Stimulated activated CD4-positive, alpha-beta T cell treated with anti-CD3 and anti-CD28 coated beads, Interleukin-15, amount 100 ng/mL, for 1 hour (primary cell): ENCODE results near the gene DGLUCY.
"Not testable (repeated sequence)": the region's sequence is repeated elsewhere in the genome, so short reads cannot be mapped to it uniquely, and the experiment has no call there.

Source experiments
- DNase-seq, 2 donors: peaks; one replicate each; pipeline ENCODE4 v3.0.0-alpha.2; 2020; ENCODE audit warnings: low read depth in 1 of 2, low spot score in 1 of 2

DGLUCY gene, protein sequence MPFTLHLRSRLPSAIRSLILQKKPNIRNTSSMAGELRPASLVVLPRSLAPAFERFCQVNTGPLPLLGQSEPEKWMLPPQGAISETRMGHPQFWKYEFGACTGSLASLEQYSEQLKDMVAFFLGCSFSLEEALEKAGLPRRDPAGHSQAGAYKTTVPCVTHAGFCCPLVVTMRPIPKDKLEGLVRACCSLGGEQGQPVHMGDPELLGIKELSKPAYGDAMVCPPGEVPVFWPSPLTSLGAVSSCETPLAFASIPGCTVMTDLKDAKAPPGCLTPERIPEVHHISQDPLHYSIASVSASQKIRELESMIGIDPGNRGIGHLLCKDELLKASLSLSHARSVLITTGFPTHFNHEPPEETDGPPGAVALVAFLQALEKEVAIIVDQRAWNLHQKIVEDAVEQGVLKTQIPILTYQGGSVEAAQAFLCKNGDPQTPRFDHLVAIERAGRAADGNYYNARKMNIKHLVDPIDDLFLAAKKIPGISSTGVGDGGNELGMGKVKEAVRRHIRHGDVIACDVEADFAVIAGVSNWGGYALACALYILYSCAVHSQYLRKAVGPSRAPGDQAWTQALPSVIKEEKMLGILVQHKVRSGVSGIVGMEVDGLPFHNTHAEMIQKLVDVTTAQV

DNA sequence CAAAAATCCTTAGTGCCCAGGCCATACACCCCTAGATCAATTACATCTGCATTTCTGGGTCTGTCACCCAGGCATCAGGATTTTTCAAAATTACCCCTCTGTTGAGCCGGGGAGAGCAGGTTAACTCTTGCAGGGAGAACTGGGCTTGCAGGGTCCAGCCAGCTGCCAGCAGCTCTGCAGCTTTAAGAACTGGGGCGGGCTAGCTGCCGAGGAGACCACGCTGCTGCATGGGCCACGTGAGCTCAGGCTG lies at the start of gene DGLUCY:
Gene DGLUCY, plus strand, starts transcription at position 245 of the 250 bp plus-strand sequence. CDS start 46,222 bp downstream, outside the sequence.
- no peak for DNase-seq

- no peak for DNase-seq
Observed at GRCh38 chr14:91065266-91065665, 48.6 kb upstream of the DGLUCY start.

GRCh38 chr14:91067186-91067585 lies 46.7 kb upstream of the DGLUCY start:
- no peak for DNase-seq

DNA sequence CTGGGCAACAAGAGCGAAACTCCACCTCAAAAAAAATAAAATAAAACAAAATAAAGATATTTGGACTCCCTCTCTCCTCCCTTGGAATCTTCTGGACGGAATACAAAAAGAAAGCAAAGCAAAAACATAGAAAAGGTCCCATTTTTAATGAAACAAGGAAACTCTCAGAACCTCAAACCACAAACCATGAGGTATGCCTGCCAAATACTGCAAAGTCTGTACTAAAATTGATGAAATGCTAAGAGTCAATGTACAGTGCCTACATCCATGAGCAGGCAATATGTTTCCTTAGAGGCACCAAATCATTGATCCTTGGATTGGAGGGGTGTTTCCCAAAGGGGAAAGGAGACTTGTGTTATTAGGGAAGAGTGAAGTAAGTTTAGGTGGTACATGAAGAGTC lies 45.2 kb upstream of the DGLUCY start:
- DNase-seq, result no peak

- no peak for DNase-seq
Observed at GRCh38 chr14:91070572-91070971, 43.3 kb upstream of the DGLUCY start.

GRCh38 chr14:91075553-91075952 lies 38.3 kb upstream of the DGLUCY start:
- DNase-seq, result no peak

- no peak for DNase-seq
Observed at GRCh38 chr14:91078095-91078737, 35.7 kb upstream of the DGLUCY start.

DNA sequence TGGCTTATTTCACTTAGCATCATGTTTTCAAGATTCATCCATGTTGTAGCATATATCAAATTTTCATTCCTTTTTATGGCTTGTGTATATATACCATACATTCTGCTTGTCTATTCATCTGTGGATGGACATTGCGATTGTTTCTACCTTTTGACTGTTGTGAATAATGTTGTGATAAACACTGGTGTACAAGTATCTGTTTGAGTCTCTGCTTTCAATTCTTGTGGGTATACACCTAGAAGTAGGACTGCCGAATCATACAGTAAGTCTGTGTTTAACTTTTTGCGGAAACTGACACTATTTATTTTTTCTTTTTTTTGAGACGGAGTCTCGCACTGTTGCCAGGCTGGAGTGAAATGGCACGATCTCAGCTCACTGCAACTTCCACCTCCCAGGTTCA lies 33.8 kb upstream of the DGLUCY start:
- DNase-seq, result no peak

GRCh38 chr14:91082282-91082681 lies 31.6 kb upstream of the DGLUCY start:
- no peak for DNase-seq

DNA sequence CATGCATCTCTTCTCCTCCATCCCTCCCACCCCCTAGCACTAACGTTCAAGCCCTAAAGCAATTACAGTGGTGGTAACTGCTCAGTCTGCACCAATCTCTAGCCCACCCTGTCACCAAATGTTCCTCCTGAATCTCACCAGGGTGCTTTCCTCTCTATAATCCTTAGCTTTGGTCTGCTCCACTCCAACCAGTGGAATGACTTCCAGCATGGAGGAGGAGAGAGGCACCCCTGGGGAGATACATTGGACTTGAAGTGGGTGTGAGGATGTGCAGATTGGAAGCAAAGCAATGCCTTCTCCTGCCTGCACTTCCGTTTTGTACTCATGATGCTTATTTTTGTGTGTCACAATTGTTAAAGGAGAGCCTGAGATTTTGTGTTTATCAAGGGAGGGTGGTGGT lies 29.4 kb upstream of the DGLUCY start:
- no peak for DNase-seq

GRCh38 chr14:91087470-91087869 lies 26.4 kb upstream of the DGLUCY start:
- DNase-seq, result not testable (repeated sequence)

DNA sequence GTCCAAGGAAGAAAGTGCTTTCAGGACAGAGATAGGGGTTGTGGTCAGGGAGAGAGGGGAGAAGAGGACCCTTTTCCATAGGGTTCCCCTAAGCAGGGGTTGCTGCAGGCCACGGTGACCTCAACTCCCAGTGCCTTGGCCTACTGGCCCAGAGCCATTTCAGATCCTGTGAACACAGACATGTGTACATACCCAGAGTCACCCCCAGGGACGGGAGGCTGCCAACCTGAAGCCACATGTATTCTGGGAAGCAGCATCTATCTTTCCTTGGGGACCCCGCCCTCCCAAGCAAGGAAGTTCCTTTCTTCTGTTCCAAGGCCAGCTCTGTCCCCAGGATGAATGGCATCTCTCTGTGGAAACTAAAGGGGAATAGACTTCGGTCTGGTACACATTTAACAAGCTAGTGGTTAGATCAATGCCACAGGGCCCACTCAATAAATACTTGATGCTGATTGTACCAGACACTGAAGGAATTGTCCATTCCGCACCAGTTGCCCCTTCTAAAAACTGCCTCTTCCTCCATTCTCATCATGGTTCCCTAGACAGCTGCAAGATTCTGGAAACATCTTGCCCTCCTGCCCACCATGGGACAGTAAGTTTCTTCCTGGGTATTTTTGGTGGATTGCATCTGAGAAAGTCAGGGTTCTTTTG lies 25.2 kb upstream of the DGLUCY start:
- DNase-seq, result no peak

- no peak for DNase-seq
Observed at GRCh38 chr14:91089958-91090535, 23.8 kb upstream of the DGLUCY start.

GRCh38 chr14:91090743-91091142 lies 23.1 kb upstream of the DGLUCY start:
- DNase-seq, result no peak

DNA sequence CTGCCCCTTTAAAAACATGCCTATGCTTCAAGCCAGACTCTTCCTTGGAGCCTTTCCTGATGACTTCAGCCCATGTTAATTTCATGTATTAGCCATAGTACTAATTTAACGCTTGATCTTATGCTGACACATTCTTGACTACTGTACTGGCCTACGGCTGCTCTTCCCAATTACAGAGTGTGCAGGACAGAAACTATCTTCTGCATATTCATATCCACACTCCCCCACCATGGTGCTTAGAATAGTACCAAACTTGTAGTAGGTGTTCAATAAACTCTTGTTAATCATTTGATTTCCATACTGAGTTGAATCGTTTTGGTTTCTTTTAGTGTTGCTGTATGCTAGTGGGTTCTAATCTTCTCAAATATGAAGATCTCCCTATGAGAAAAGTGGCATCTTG lies 21.8 kb upstream of the DGLUCY start:
- DNase-seq, result no peak

DNA sequence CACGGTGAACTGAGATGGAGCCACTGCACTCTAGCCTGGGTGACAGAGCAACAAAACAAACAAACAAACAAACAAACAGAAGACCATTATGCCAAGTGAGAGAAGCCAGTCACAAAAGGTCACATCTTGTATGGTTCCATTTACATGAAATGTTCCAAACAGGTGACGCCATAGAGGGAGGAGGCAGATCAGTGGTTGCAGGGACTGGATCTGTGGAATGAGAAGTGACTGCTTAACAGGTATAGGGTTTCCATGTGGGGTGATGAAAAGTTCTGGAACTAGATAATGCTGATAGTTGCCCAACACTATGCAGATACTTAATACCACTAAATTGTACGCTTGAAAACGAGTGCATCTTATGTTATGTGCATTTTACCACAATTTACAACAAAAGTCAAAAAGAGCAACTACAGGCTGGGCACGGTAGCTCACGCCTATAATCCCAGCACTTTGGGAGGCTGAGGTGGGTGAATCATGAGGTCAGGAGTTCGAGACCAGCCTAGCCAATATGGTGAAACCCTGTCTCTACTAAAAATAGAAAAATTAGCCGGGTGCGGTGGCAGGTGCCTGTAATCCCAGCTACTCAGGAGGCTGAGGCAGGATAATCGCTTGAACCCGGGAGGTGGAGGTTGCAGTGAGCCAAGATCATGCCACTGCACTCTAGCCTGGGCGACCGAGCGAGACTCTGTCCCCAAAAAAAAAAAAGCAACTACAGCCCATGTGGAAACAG lies 20.0 kb upstream of the DGLUCY start:
- DNase-seq, result not testable (repeated sequence)

DNA sequence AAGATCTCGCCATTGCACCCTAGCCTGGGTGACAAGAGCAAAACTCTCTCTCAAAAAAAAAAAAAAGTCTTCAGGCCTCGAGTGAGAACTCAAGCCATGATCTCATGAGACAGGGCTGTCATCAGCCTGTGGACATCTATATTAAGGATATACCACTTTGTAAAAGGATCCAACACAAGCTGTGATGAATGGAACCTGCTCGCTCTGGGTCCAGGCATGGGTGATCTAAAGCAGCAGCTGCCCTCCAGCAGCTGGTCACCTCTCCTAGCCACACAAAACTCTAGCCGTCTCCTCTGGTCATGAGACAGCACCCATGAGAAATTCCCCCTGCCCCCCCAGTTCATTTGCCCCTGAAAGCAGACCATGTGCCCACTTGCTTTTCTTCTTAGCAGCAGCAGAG lies 19.1 kb upstream of the DGLUCY start:
- DNase-seq, result no peak

- no peak for DNase-seq
Observed at GRCh38 chr14:91095178-91095577, 18.7 kb upstream of the DGLUCY start.

DNA sequence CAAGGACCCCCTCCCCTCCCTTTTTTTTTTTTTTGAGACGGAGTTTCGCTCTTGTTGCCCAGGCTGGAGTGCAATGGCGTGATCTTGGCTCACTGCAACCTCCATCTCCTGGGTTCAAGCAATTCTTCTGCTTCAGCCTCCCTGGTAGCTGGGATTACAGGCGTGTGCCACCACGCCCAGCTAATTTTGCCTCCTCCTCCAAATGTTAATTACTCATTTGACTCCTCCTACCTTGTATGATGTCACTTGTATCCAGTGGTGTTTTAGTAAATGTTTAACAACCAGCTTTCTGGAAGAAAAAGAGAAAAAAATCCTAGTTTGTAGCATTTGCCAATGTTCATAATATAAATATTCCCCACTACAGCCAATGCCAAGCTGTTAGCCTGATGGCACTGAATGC lies 16.2 kb upstream of the DGLUCY start:
- not testable (repeated sequence) for DNase-seq

- DNase-seq, result no peak
Observed at GRCh38 chr14:91098591-91098990, 15.3 kb upstream of the DGLUCY start.

DNA sequence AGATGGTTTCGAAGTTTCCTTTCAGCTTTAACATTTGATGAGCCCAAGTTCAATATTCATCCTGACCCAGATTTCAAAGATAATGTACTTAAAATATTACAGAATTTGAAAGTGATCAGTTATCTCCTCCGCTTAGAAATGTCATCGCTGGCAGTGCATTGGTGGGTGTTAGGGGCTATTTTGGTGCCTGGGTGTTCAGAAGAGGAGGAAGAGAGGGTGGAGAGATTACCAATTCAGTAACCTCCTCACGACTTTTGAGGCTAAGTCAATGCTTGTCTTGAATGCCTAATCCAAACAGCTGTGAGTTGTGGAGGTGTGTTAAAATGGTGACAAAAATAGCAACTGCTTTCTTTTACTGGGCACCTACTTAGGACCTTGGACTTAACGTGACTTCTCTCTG lies 13.8 kb upstream of the DGLUCY start:
- no peak for DNase-seq
